OCI-LY7 (cell line): ENCODE measurements around the gene MLLT3. TPM values are rescaled to one million over a fixed set of nuclear protein-coding genes. Genes with fewer than 3 reads are reported as not detected.

ENCODE experiments used
- BruUV-seq: library from RNA; stranded (reverse); fragments of 400-500 nt; replicated peaks from 2 replicates; lab custom pipeline; 2021; lab: Mats Ljungman, UMichigan
- CTCF ChIA-PET: fragments of 300-600 bp; sonication (Branson Sonifier 250); formaldehyde crosslinking; loops from one replicate; lab custom pipeline; 2022; ENCODE audit warnings: antibody characterized with exemption; ENCODE audit not compliant: unreplicated experiment; lab: Charles Lee
- POLR2A ChIA-PET: fragments of 300-600 bp; sonication (Branson Sonifier 250); formaldehyde crosslinking; loops from one replicate; lab custom pipeline; 2022; ENCODE audit warnings: antibody characterized with exemption; lab: Charles Lee
- DNase-seq: peaks from one replicate; pipeline ENCODE4 v3.0.0-alpha.2; 2015; ENCODE audit warnings: low spot score
- H2AFZ ChIP-seq: fragments of 200-600 bp; sonication (generic), shearing (Covaris generic); 2 replicates; pipeline ENCODE4 v1.6.1; 2014; ENCODE audit warnings: mild to moderate bottlenecking, antibody characterized with exemption, low read length, moderate library complexity
- H3K27ac ChIP-seq: fragments of 200-600 bp; sonication (generic); 2 replicates; pipeline ENCODE4 v1.5.1; 2014; ENCODE audit warnings: mixed run types, low read depth, mild to moderate bottlenecking, moderate library complexity, low read length, inconsistent platforms; ENCODE audit not compliant: poor library complexity, severe bottlenecking
- H3K36me3 ChIP-seq: fragments of 200-600 bp; sonication (generic); 2 replicates; pipeline ENCODE4 v1.6.1; 2014; ENCODE audit warnings: mild to moderate bottlenecking, antibody characterized with exemption, low read length, moderate library complexity, mixed read lengths; ENCODE audit not compliant: insufficient read depth
- H3K4me1 ChIP-seq: fragments of 200-600 bp; sonication (generic); 2 replicates; pipeline ENCODE4 v1.5.1; 2014; ENCODE audit warnings: mild to moderate bottlenecking, low read length; ENCODE audit not compliant: insufficient read depth, poor library complexity, severe bottlenecking
- H3K4me2 ChIP-seq: fragments of 200-600 bp; sonication (generic); 2 replicates; pipeline ENCODE4 v1.6.1; 2014; ENCODE audit warnings: mild to moderate bottlenecking, low read length
- H3K4me3 ChIP-seq: fragments of 200-600 bp; sonication (generic); 2 replicates; pipeline ENCODE4 v1.5.1; 2014; ENCODE audit warnings: mild to moderate bottlenecking, low read depth, low read length; ENCODE audit not compliant: poor library complexity, severe bottlenecking
- H3K79me2 ChIP-seq: fragments of 200-600 bp; sonication (generic); 2 replicates; pipeline ENCODE4 v1.6.1; 2016; ENCODE audit warnings: low read depth, mild to moderate bottlenecking, low read length, moderate library complexity, mixed read lengths; ENCODE audit not compliant: insufficient read depth
- H3K9me2 ChIP-seq: fragments of 200-600 bp; sonication (generic); 2 replicates; pipeline ENCODE4 v1.6.1; 2016; ENCODE audit warnings: mild to moderate bottlenecking, low read length, mixed read lengths; ENCODE audit not compliant: insufficient read depth
- H3K9me3 ChIP-seq: fragments of 200-600 bp; sonication (generic); 2 replicates; pipeline ENCODE4 v1.6.1; 2014; ENCODE audit warnings: mild to moderate bottlenecking, mixed run types, low read length, mixed read lengths
- H4K20me1 ChIP-seq: fragments of 200-600 bp; sonication (generic); 2 replicates; pipeline ENCODE4 v1.6.1; 2014; ENCODE audit warnings: mild to moderate bottlenecking, antibody characterized with exemption, low read length, moderate library complexity, mixed read lengths; ENCODE audit not compliant: insufficient read depth
- EZH2phosphoT487 ChIP-seq: fragments of 200-600 bp; sonication (generic); IDR thresholded peaks from 2 replicates; pipeline ENCODE4 v1.6.1; 2018; ENCODE audit warnings: low read depth, borderline replicate concordance, mild to moderate bottlenecking, mixed run types, antibody characterized with exemption, low read length, moderate library complexity, mixed read lengths
- intact Hi-C: fragments of 100-400 bp; cut with micrococcal nuclease; formaldehyde crosslinking; loops from one replicate; pipeline ENCODE4 v1.10.0; 2022; ENCODE audit not compliant: unreplicated experiment
- total RNA-seq, 2 experiments: library from RNA; depleted of rRNA in 1 of 2; stranded (reverse); fragments of >200 nt in 1 of 2; shearing (Covaris generic) in 1 of 2; gene quantifications; 2 replicates each; pipeline ENCODE4 v1.2.3, GENCODE V29; 2014 to 2022
- TF ChIP-seq, protein P1 (sequence below): fragments of 200-600 bp; sonication (generic); conservative IDR thresholded peaks from 2 replicates; pipeline ENCODE4 v1.5.1; 2014; ENCODE audit warnings: mild to moderate bottlenecking, antibody characterized with exemption, low read length, moderate library complexity, mixed read lengths

MLLT3 gene
- total RNA-seq, 2 experiments from 2014 or later = 7.1 to 9.9 TPM

- BruUV-seq = no TSS peak
- no peak overlapping the region for H3K27ac ChIP-seq
- no peak overlapping the region for H3K4me2 ChIP-seq
- CTCF ChIA-PET = no interaction called here
- H3K9me3 ChIP-seq = no peaks in the 10 kb centered on the region
- TF ChIP-seq EZH2phosphoT487 = no peak
- TF ChIP-seq, protein P1, sequence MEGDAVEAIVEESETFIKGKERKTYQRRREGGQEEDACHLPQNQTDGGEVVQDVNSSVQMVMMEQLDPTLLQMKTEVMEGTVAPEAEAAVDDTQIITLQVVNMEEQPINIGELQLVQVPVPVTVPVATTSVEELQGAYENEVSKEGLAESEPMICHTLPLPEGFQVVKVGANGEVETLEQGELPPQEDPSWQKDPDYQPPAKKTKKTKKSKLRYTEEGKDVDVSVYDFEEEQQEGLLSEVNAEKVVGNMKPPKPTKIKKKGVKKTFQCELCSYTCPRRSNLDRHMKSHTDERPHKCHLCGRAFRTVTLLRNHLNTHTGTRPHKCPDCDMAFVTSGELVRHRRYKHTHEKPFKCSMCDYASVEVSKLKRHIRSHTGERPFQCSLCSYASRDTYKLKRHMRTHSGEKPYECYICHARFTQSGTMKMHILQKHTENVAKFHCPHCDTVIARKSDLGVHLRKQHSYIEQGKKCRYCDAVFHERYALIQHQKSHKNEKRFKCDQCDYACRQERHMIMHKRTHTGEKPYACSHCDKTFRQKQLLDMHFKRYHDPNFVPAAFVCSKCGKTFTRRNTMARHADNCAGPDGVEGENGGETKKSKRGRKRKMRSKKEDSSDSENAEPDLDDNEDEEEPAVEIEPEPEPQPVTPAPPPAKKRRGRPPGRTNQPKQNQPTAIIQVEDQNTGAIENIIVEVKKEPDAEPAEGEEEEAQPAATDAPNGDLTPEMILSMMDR = no peak
- H3K36me3 ChIP-seq = no peaks in the 10 kb centered on the region
- H3K4me3 ChIP-seq = no peak overlapping the region
- intact Hi-C loops = no loop called here
- no peaks in the 10 kb centered on the region for H3K9me2 ChIP-seq
- H4K20me1 ChIP-seq = no peaks in the 10 kb centered on the region
- POLR2A ChIA-PET = no interaction called here
- no peak for DNase-seq
- no peaks in the 10 kb centered on the region for H3K79me2 ChIP-seq
- no peak overlapping the region for H2AFZ ChIP-seq
- H3K4me1 ChIP-seq = no peaks in the 10 kb centered on the region
Measured at GRCh38 chr9:20312732-20313131, 309.6 kb downstream of the MLLT3 start.

GRCh38 chr9:20310024-20310423 lies 312.3 kb downstream of the MLLT3 start:
- H3K27ac ChIP-seq = no peak overlapping the region
- no peaks in the 10 kb centered on the region for H3K9me3 ChIP-seq
- H4K20me1 ChIP-seq = no peaks in the 10 kb centered on the region
- H3K9me2 ChIP-seq = no peaks in the 10 kb centered on the region
- H3K36me3 ChIP-seq = no peaks in the 10 kb centered on the region
- no peak for DNase-seq
- H3K79me2 ChIP-seq = no peaks in the 10 kb centered on the region
- no TSS peak for BruUV-seq
- H3K4me2 ChIP-seq = no peak overlapping the region
- no peaks in the 10 kb centered on the region for H3K4me1 ChIP-seq
- no peak overlapping the region for H2AFZ ChIP-seq
- no peak for TF ChIP-seq EZH2phosphoT487
- TF ChIP-seq, protein P1 = no peak
- ChIA-PET CTCF (no interaction called here), POLR2A (no interaction called here)
- intact Hi-C loops = no loop called here
- H3K4me3 ChIP-seq = no peak overlapping the region

DNA sequence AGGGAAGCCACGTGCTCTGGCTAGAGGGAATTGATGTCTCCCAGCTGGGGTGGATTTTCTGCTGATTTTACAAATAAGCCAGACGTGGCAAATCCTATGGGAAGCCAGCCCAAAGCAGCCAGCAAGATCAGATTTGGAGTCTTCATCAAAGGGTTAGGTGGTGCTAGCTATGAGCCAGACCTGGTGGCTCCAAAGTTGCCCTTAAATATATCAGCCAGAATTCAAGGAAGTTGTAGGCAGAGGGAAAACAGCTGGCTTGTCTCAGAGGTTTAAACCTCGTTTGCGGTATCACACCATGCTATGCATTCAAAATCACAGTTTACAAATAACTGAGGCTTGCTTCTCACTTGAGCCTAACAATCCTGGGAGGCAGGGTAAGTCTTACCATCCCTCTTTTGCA lies 313.2 kb downstream of the MLLT3 start:
- intact Hi-C loops = no loop called here
- no peak for DNase-seq
- Histone ChIP-seq H3K79me2 (no peaks in the 10 kb centered on the region), H3K4me2 (no peak overlapping the region), H2AFZ (no peak overlapping the region), H3K27ac (no peak overlapping the region), H4K20me1 (no peaks in the 10 kb centered on the region), H3K9me3 (no peaks in the 10 kb centered on the region), H3K36me3 (no peaks in the 10 kb centered on the region), H3K9me2 (no peaks in the 10 kb centered on the region), H3K4me3 (no peak overlapping the region), H3K4me1 (no peaks in the 10 kb centered on the region)
- BruUV-seq = no TSS peak
- TF ChIP-seq, protein P1 = no peak
- TF ChIP-seq EZH2phosphoT487 = no peak
- CTCF ChIA-PET = no interaction called here
- POLR2A ChIA-PET = interaction anchor here (0.6 kb wide), 1 partner anchor 271 kb away, joined by 3 read pairs; no protein-coding TSS in a partner anchor
